Panc1 (cell line): ENCODE measurements around the gene RPS6KA1. TPM values are rescaled to one million over a fixed set of nuclear protein-coding genes. Genes with fewer than 3 reads are reported as not detected.

ENCODE experiments used
- ATAC-seq: fragments of 200-7000 bp; cut with Tn5 transposase; 2 replicates; pipeline ENCODE4 v1.9.1; 2020; ENCODE audit warnings: mild to moderate bottlenecking, moderate library complexity
- BruUV-seq: library from RNA; stranded (reverse); fragments of 400-500 nt; replicated peaks from 2 replicates; lab custom pipeline; 2021; lab: Mats Ljungman, UMichigan
- CTCF ChIA-PET: fragments of 300-600 bp; sonication (Branson Sonifier 250); formaldehyde crosslinking; loops from one replicate; lab custom pipeline; 2022; ENCODE audit warnings: antibody characterized with exemption; lab: Charles Lee
- POLR2A ChIA-PET: fragments of 300-600 bp; sonication (Branson Sonifier 250); formaldehyde crosslinking; loops from one replicate; lab custom pipeline; 2022; ENCODE audit warnings: antibody characterized with exemption; lab: Charles Lee
- DNase-seq: peaks from one replicate; pipeline ENCODE4 v3.0.0-alpha.2; 2010; ENCODE audit warnings: low read depth, low spot score
- H3K27ac ChIP-seq: 2 replicates; pipeline ENCODE4 v1.5.1; 2011; ENCODE audit warnings: mild to moderate bottlenecking, low read length, inconsistent platforms
- H3K27me3 ChIP-seq: fragments of 200-500 bp; sonication (Bioruptor generic); 2 replicates; pipeline ENCODE4 v1.6.0; 2014; ENCODE audit warnings: low read length, inconsistent platforms; ENCODE audit not compliant: control insufficient read depth, insufficient read depth
- H3K36me3 ChIP-seq: fragments of 200-500 bp; sonication (Bioruptor generic); 2 replicates; pipeline ENCODE4 v1.5.1; 2014; ENCODE audit warnings: inconsistent platforms, mild to moderate bottlenecking, low read length, moderate library complexity; ENCODE audit not compliant: control insufficient read depth, insufficient read depth
- H3K4me1 ChIP-seq: 2 replicates; pipeline ENCODE4 v1.5.1; 2011; ENCODE audit warnings: inconsistent platforms, mild to moderate bottlenecking, low read length, moderate library complexity; ENCODE audit not compliant: control insufficient read depth, insufficient read depth
- H3K4me3 ChIP-seq, 2 experiments: 2 replicates each; pipeline ENCODE4 v1.5.1; 2011 to 2012; ENCODE audit warnings: low read depth in 2 of 2, low read length in 2 of 2, mild to moderate bottlenecking in 2 of 2, inconsistent platforms in 1 of 2, moderate library complexity in 1 of 2
- H3K9me3 ChIP-seq: fragments of 200-500 bp; sonication (Bioruptor generic); 2 replicates; pipeline ENCODE4 v1.5.1; 2014; ENCODE audit warnings: low read depth, mild to moderate bottlenecking, inconsistent platforms, low read length, moderate library complexity; ENCODE audit not compliant: control insufficient read depth, insufficient read depth
- CTCF ChIP-seq: fragments of 450-650 bp; IDR thresholded peaks from 2 replicates; pipeline ENCODE4 v1.5.1; 2017; ENCODE audit warnings: mild to moderate bottlenecking
- POLR2AphosphoS5 ChIP-seq: IDR thresholded peaks from 2 replicates; pipeline ENCODE4 v1.6.1; 2012; ENCODE audit warnings: mild to moderate bottlenecking, low read depth, low read length, moderate library complexity
- REST ChIP-seq, 2 experiments: IDR thresholded peaks; 2 replicates each; pipeline ENCODE4 v1.6.1; 2011 to 2012; ENCODE audit warnings: low read depth in 2 of 2, control low read depth in 1 of 2, low read length in 1 of 2, mild to moderate bottlenecking in 1 of 2, moderate library complexity in 1 of 2; ENCODE audit not compliant: insufficient read depth in 1 of 2
- SIN3A ChIP-seq: IDR thresholded peaks from 2 replicates; pipeline ENCODE4 v1.6.1; 2012; ENCODE audit warnings: low read depth, mild to moderate bottlenecking, low read length, moderate library complexity, borderline replicate concordance; ENCODE audit not compliant: insufficient read depth
- TCF7L2 ChIP-seq: IDR thresholded peaks from 2 replicates; pipeline ENCODE4 v1.6.1; 2011; ENCODE audit warnings: mild to moderate bottlenecking, low read depth, low read length, inconsistent platforms
- in situ Hi-C: cut with HindIII; loops from 2 replicates; pipeline ENCODE4 v1.10.0; 2016; ENCODE audit warnings: low sequenced_read_pairs, low pct_unique_long_range_greater_than_20kb
- intact Hi-C: fragments of 100-400 bp; cut with micrococcal nuclease; formaldehyde crosslinking; loops from one replicate; pipeline ENCODE4 v1.10.0; 2022; ENCODE audit not compliant: unreplicated experiment
- total RNA-seq: library from RNA; stranded (reverse); gene quantifications from one replicate; pipeline ENCODE4 v1.2.1, GENCODE V29; 2021; ENCODE audit not compliant: unreplicated experiment

The RPS6KA1 gene
- total RNA-seq, 1 experiment from 2014 or later, result 44.0 TPM

DNA sequence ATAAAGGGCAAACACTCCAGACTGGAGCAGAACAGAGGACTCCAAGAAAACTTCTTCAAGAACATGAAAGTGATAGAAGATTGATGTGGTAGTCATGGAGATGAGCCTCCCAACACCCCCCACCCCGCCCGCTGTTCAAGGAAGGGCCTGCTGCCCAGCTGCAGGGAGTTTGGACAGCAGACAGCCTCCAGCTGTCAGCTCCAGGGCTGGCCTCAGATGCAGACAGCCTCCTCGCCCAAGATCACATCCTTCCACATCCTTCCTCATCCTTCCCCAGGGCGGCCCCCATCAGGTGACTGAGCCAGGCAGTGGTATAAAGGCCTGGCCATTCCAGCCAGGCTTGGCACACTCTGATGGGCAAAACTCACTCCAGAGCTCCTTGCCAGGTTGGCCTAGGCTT is 32.7 kb upstream of the RPS6KA1 start:
- ATAC-seq (no peak), DNase-seq (no peak)
- no peak for TF ChIP-seq SIN3A
- TF ChIP-seq REST (IDR thresholded peaks at IDR 0.05; ENCODE audit: insufficient read depth in 1 of 2, low read depth in 2 of 2, low read length in 1 of 2), result no peak
- no peak for TF ChIP-seq CTCF
- no peak for TF ChIP-seq TCF7L2
- no peak for TF ChIP-seq POLR2AphosphoS5
- H3K27me3 ChIP-seq, result no peaks in the 10 kb centered on the region
- no peaks in the 10 kb centered on the region for H3K9me3 ChIP-seq
- ChIA-PET POLR2A (interaction anchor here (0.9 kb wide), 1 partner anchor 33 kb away, joined by 6 read pairs; the partner anchor contains the start of gene RPS6KA1), CTCF (no interaction called here)
- no peak overlapping the region for H3K4me3 ChIP-seq
- no peaks in the 10 kb centered on the region for H3K36me3 ChIP-seq
- H3K4me1 ChIP-seq, result peaks cover 9% of the 10 kb centered on the region
- BruUV-seq, result no TSS peak
- intact Hi-C loops (no loop called here), in situ Hi-C loops (no loop called here)
- H3K27ac ChIP-seq, result no peak overlapping the region

DNA sequence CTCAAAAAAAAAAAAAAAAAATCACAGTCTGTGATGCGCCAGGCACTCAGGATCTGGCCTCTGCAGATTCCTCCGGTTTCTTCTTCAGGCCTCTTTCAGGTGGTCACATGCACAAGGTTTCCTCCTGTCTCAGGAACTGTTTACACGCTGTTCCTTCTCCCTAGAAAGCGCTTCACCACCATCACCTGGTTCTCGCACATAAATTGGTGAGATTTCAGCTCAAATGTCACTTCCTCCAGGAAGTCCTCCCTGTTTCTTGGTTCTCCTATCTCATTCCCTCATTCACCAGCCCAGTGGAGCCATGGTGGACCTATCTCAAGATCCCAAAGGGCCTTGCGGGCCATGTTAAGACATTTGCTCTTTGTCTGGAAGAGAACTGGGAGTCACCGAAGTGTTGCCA is 30.7 kb upstream of the RPS6KA1 start:
- ChIA-PET CTCF (interaction anchor here (0.7 kb wide), 1 partner anchor 27 kb away, joined by 4 read pairs; no protein-coding TSS in a partner anchor), POLR2A (no interaction called here)
- ATAC-seq, result no peak
- intact Hi-C loops (no loop called here), in situ Hi-C loops (no loop called here)
- no peak for DNase-seq
- H3K27me3 ChIP-seq, result no peaks in the 10 kb centered on the region
- no peak overlapping the region for H3K4me3 ChIP-seq
- BruUV-seq, result TSS peak; percentile 95
- TF ChIP-seq SIN3A (no peak), POLR2AphosphoS5 (no peak), REST (IDR thresholded peaks at IDR 0.05; ENCODE audit: insufficient read depth in 1 of 2, low read depth in 2 of 2, low read length in 1 of 2) (no peak), TCF7L2 (no peak), CTCF (no peak)
- H3K36me3 ChIP-seq, result no peaks in the 10 kb centered on the region
- no peaks in the 10 kb centered on the region for H3K9me3 ChIP-seq
- peaks cover 9% of the 10 kb centered on the region for H3K4me1 ChIP-seq
- no peak overlapping the region for H3K27ac ChIP-seq
